ENCODE results near the gene GFI1B.

GRCh38 chr9:132980157-132980556 is 1.7 kb downstream of the GFI1B start:
- TF ChIP-seq CTCF (IDR thresholded peaks at IDR 0.05): no peak
- no peak for TF ChIP-seq POLR2A (IDR thresholded peaks at IDR 0.05)

Measured in thyroid gland (tissue), 4 donors.